GM19035 (cell line): ENCODE measurements around the gene FAT1.

Experiments used
- ATAC-seq: cut with Tn5 transposase; IDR thresholded peaks from one replicate; pipeline ENCODE4 v1.9.1; 2021; ENCODE audit not compliant: unreplicated experiment

The FAT1 gene

GRCh38 chr4:186622788-186623464 is 100.7 kb downstream of the FAT1 start:
- ATAC-seq: no peak

GRCh38 chr4:186621959-186622553 is 101.6 kb downstream of the FAT1 start:
- no peak for ATAC-seq

GRCh38 chr4:186619088-186619487 is 104.6 kb downstream of the FAT1 start:
- ATAC-seq: no peak

- ATAC-seq: no peak
Observed at GRCh38 chr4:186617921-186618320, 105.7 kb downstream of the FAT1 start.

GRCh38 chr4:186607490-186607889 is 116.2 kb downstream of the FAT1 start:
- no peak for ATAC-seq

- no peak for ATAC-seq
Observed at GRCh38 chr4:186606591-186606992, 117.1 kb downstream of the FAT1 start.

GRCh38 chr4:186605261-186605865 is 118.3 kb downstream of the FAT1 start:
- no peak for ATAC-seq

GRCh38 chr4:186604124-186604807 is 119.4 kb downstream of the FAT1 start:
- no peak for ATAC-seq

- ATAC-seq: no peak
Observed at GRCh38 chr4:186602978-186603377, 120.7 kb downstream of the FAT1 start.

GRCh38 chr4:186599483-186599882 is 124.2 kb downstream of the FAT1 start:
- ATAC-seq: no peak

- no peak for ATAC-seq
Observed at GRCh38 chr4:186598686-186599085, 125.0 kb downstream of the FAT1 start.

- ATAC-seq: no peak
Observed at GRCh38 chr4:186596850-186597390, 126.7 kb downstream of the FAT1 start.

GRCh38 chr4:186596346-186596745 is 127.3 kb downstream of the FAT1 start:
- ATAC-seq: no peak

- ATAC-seq: no peak
Observed at GRCh38 chr4:186593587-186593973, 130.1 kb downstream of the FAT1 start.

- no peak for ATAC-seq
Observed at GRCh38 chr4:186592966-186593586, 130.6 kb downstream of the FAT1 start.

GRCh38 chr4:186592445-186592844 is 131.2 kb downstream of the FAT1 start:
- no peak for ATAC-seq

- ATAC-seq: no peak
Observed at GRCh38 chr4:186591651-186592050, 132.0 kb downstream of the FAT1 start.

- ATAC-seq: no peak
Observed at GRCh38 chr4:186588503-186588902, 135.2 kb downstream of the FAT1 start.

- peak; percentile 91 for ATAC-seq
Observed at GRCh38 chr4:186587416-186588018, 136.1 kb downstream of the FAT1 start.

- no peak for ATAC-seq
Observed at GRCh38 chr4:186586205-186586604, 137.5 kb downstream of the FAT1 start.

- no peak for ATAC-seq
Observed at GRCh38 chr4:186584912-186585311, 138.7 kb downstream of the FAT1 start.
